Loucy (cell line): ENCODE data around the gene UTP11.

ENCODE experiments used
- H2AFZ ChIP-seq: fragments of 200-600 bp; sonication (generic); 2 replicates; pipeline ENCODE4 v1.6.0; 2016; ENCODE audit warnings: antibody characterized with exemption, mild to moderate bottlenecking, low read length, moderate library complexity
- H3F3A ChIP-seq: fragments of 200-600 bp; 2 replicates; pipeline ENCODE4 v1.6.0; 2016; ENCODE audit warnings: antibody characterized with exemption, low read depth, mild to moderate bottlenecking
- H3K27me3 ChIP-seq: fragments of 200-600 bp; sonication (generic); 2 replicates; pipeline ENCODE4 v1.6.1; 2014; ENCODE audit warnings: low read length, mild to moderate bottlenecking; ENCODE audit not compliant: insufficient read depth, poor library complexity, severe bottlenecking
- H3K36me3 ChIP-seq: fragments of 200-600 bp; sonication (generic); 2 replicates; pipeline ENCODE4 v1.6.1; 2016; ENCODE audit warnings: low read length; ENCODE audit not compliant: insufficient read depth
- H3K4me1 ChIP-seq: fragments of 200-600 bp; sonication (generic); 2 replicates; pipeline ENCODE4 v1.5.1; 2014; ENCODE audit warnings: low read length, mild to moderate bottlenecking; ENCODE audit not compliant: insufficient read depth, poor library complexity, severe bottlenecking
- H3K4me2 ChIP-seq: fragments of 200-600 bp; sonication (generic); 2 replicates; pipeline ENCODE4 v1.6.0; 2014; ENCODE audit warnings: antibody characterized with exemption, low read length, low read depth, mild to moderate bottlenecking; ENCODE audit not compliant: poor library complexity, severe bottlenecking
- H3K4me3 ChIP-seq: fragments of 200-600 bp; sonication (generic); 2 replicates; pipeline ENCODE4 v1.5.1; 2014; ENCODE audit warnings: low read length, mild to moderate bottlenecking, mixed read lengths; ENCODE audit not compliant: poor library complexity, severe bottlenecking
- H3K79me2 ChIP-seq: fragments of 200-600 bp; sonication (generic); 2 replicates; pipeline ENCODE4 v1.6.1; 2014; ENCODE audit warnings: low read length; ENCODE audit not compliant: insufficient read depth
- H3K9ac ChIP-seq: fragments of 200-600 bp; sonication (generic); 2 replicates; pipeline ENCODE4 v1.6.0; 2014; ENCODE audit warnings: mild to moderate bottlenecking, low read depth, low read length, moderate library complexity; ENCODE audit not compliant: poor library complexity, severe bottlenecking
- H3K9me2 ChIP-seq: fragments of 200-600 bp; sonication (generic); replicated peaks from 2 replicates; pipeline ENCODE4 v1.6.1; 2016; ENCODE audit warnings: low read depth, low read length, mixed read lengths
- H3K9me3 ChIP-seq: fragments of 200-600 bp; sonication (generic); 2 replicates; pipeline ENCODE4 v1.6.1; 2014; ENCODE audit warnings: mild to moderate bottlenecking, antibody characterized with exemption, low read length, low read depth; ENCODE audit not compliant: insufficient read depth
- H4K20me1 ChIP-seq: fragments of 200-600 bp; sonication (generic); 2 replicates; pipeline ENCODE4 v1.6.0; 2014; ENCODE audit warnings: antibody characterized with exemption, low read length, mild to moderate bottlenecking; ENCODE audit not compliant: insufficient read depth, poor library complexity, severe bottlenecking
- EZH2phosphoT487 ChIP-seq: fragments of 200-600 bp; IDR thresholded peaks from 2 replicates; pipeline ENCODE4 v1.6.1; 2018; ENCODE audit warnings: antibody characterized with exemption, mild to moderate bottlenecking, moderate library complexity, borderline replicate concordance
- TF ChIP-seq, protein P1 (sequence below): fragments of 200-600 bp; sonication (generic); conservative IDR thresholded peaks from 2 replicates; pipeline ENCODE4 v1.5.1; 2014; ENCODE audit warnings: mild to moderate bottlenecking, antibody characterized with exemption, low read length

The UTP11 gene

DNA sequence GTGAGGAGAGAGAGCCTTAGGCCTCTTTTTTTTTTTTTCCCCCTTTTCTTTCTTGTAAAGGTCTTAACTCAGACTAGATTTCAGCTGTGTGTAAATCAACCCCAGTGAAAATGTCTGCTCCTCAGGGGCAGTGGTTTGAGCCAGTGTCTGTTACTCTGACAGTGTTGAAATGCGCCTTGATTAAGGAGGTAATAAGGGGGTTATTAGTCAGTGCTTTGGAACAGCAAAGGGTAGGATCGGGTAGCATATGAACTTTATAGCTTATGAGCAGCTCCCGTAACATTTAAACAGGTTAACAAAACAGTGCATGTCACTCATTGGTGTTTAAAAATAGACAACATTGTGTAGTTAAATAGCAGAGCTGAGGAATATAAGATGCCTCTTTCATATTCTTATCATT is 10.3 kb downstream of the UTP11 start:
- Histone ChIP-seq H3K9me3 (no peaks in the 10 kb centered on the region), H3K4me3 (no peak overlapping the region), H4K20me1 (peaks cover 7% of the 10 kb centered on the region), H3K4me2 (no peak overlapping the region), H3K4me1 (peaks cover 3% of the 10 kb centered on the region), H3F3A (no peaks in the 10 kb centered on the region), H3K9me2 (no peaks in the 10 kb centered on the region), H3K79me2 (peaks cover 22% of the 10 kb centered on the region), H3K36me3 (peaks cover 73% of the 10 kb centered on the region), H3K27me3 (no peaks in the 10 kb centered on the region), H2AFZ (no peak overlapping the region), H3K9ac (no peak overlapping the region)
- TF ChIP-seq, protein P1, sequence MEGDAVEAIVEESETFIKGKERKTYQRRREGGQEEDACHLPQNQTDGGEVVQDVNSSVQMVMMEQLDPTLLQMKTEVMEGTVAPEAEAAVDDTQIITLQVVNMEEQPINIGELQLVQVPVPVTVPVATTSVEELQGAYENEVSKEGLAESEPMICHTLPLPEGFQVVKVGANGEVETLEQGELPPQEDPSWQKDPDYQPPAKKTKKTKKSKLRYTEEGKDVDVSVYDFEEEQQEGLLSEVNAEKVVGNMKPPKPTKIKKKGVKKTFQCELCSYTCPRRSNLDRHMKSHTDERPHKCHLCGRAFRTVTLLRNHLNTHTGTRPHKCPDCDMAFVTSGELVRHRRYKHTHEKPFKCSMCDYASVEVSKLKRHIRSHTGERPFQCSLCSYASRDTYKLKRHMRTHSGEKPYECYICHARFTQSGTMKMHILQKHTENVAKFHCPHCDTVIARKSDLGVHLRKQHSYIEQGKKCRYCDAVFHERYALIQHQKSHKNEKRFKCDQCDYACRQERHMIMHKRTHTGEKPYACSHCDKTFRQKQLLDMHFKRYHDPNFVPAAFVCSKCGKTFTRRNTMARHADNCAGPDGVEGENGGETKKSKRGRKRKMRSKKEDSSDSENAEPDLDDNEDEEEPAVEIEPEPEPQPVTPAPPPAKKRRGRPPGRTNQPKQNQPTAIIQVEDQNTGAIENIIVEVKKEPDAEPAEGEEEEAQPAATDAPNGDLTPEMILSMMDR, result no peak
- TF ChIP-seq EZH2phosphoT487, result no peak

DNA sequence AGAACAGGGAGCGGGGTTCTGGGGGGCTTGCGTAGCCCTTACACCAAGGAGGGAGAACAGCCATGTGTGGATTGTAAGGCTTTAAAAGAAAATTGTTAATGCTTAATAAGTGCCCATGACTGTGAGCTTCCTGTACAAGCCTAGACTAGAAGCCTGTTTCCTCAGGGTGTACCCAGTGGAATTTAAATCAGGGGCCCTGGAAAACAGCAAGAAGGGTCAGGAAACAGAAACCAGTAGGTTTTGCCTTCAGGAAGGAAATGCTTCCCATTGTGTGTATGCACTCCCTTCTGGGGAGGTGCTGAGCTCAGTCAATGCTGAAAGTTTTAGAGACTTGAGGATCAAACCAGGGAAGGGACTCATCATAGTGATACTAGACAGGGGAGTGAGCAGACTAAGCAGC is 12.7 kb downstream of the UTP11 start:
- Histone ChIP-seq H3F3A (no peaks in the 10 kb centered on the region), H3K4me3 (no peak overlapping the region), H3K4me1 (peaks cover 13% of the 10 kb centered on the region), H3K9me3 (no peaks in the 10 kb centered on the region), H3K4me2 (no peak overlapping the region), H3K79me2 (peaks cover 4% of the 10 kb centered on the region; the same call in 1 of the 2 replicates), H3K9ac (no peak overlapping the region), H3K27me3 (no peaks in the 10 kb centered on the region), H3K9me2 (no peaks in the 10 kb centered on the region), H4K20me1 (no peaks in the 10 kb centered on the region), H3K36me3 (peaks cover 53% of the 10 kb centered on the region), H2AFZ (no peak overlapping the region)
- no peak for TF ChIP-seq EZH2phosphoT487
- TF ChIP-seq, protein P1, result no peak

DNA sequence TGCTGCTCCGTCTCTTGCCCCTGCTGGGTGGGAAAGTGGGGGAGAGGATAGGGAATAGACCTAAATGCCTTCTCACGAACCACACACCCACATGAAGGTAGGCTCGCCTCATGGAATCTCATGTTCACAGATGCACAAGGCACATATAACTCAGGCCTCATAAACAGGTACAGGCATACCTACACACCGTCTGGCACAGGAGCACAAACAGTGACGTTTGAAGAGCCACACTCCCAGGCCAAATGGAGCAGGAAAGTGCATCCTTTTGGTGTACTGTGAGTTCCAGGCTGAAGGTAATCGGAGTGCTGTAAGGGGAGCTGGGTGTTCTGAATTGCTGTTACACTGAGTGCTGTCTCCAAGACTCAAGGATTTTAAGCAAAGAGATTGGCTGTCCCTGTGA is 13.1 kb downstream of the UTP11 start:
- no peaks in the 10 kb centered on the region for H3K9me2 ChIP-seq
- H3K36me3 ChIP-seq, result peaks cover 48% of the 10 kb centered on the region
- H3K4me1 ChIP-seq, result peaks cover 17% of the 10 kb centered on the region
- no peaks in the 10 kb centered on the region for H3F3A ChIP-seq
- H4K20me1 ChIP-seq, result no peaks in the 10 kb centered on the region
- no peaks in the 10 kb centered on the region for H3K27me3 ChIP-seq
- H3K79me2 ChIP-seq, result no peaks in the 10 kb centered on the region
- TF ChIP-seq, protein P1, result no peak
- no peak for TF ChIP-seq EZH2phosphoT487
- no peak overlapping the region for H2AFZ ChIP-seq
- H3K9ac ChIP-seq, result no peak overlapping the region
- H3K4me2 ChIP-seq, result no peak overlapping the region
- no peak overlapping the region for H3K4me3 ChIP-seq
- no peaks in the 10 kb centered on the region for H3K9me3 ChIP-seq
